ENCODE measurements around the gene IPCEF1. TPM values are rescaled to one million over a fixed set of nuclear protein-coding genes. Genes with fewer than 3 reads are reported as not detected.

IPCEF1 gene
- polyA plus RNA-seq, 2 of the 4 experiments (the other 2 are of a cell fraction): 0.01 TPM; not detected in 1

DNA sequence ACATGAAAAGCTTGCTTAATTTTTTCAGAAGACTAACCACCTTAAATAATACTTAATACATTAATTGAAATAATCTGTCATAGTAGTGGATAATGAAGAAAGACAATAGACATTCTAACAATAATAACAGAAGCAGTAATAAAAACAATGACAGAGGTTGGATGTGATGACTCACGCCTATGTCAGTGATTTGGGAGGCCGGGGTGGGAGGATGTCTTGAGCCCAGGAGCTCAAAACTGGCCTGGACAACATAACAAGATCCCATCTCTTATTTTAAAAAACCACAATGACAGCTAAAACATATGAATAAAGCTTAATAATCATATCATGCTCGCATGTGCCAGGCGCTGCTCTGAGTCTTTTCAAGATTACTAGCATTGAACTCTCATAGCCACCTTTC is 105.5 kb downstream of the IPCEF1 start:
- 40% methylated on average over 4 of the region's 4 CpGs for WGBS (ENCODE audit: missing lambda C conversion rate)
- CTCF ChIA-PET: interaction anchor here (0.8 kb wide), 1 partner anchor 10 kb away, joined by 3 read pairs; no protein-coding TSS in a partner anchor
- H3K9me3 ChIP-seq: 0 out of 3 replicates have a peak, but pooled peaks cover 2% of the 10 kb centered on the region
- POLR2A ChIA-PET: no interaction called here
- DNase-seq (ENCODE audit: low read depth in 1 of 2, low spot score in 1 of 2) (no peak), ATAC-seq (no peak), FAIRE-seq (no peak)
- no peaks in the 10 kb centered on the region for H3K4me1 ChIP-seq
- no peak overlapping the region for H3K4me3 ChIP-seq
- TF ChIP-seq ZC3H11A (IDR thresholded peaks at IDR 0.05) (no peak), HOXB5 (CRISPR knock-in tag; IDR thresholded peaks at IDR 0.05) (no peak), RCOR1 (IDR thresholded peaks at IDR 0.05; ENCODE audit: low read depth, low read length) (no peak), BHLHE40 (IDR thresholded peaks at IDR 0.05; ENCODE audit: low read depth, low read length) (no peak), CHD2 (IDR thresholded peaks at IDR 0.05; ENCODE audit: low read length, partially characterized antibody) (no peak), HDAC2 (IDR thresholded peaks at IDR 0.05) (no peak), FOSL2 (IDR thresholded peaks at IDR 0.05) (no peak), FOSL2 (CRISPR knock-in tag; IDR thresholded peaks at IDR 0.05) (no peak), HOXA7 (CRISPR knock-in tag; IDR thresholded peaks at IDR 0.05) (no peak), HEYL (CRISPR knock-in tag; IDR thresholded peaks at IDR 0.05) (no peak), SREBF2 (IDR thresholded peaks at IDR 0.05) (no peak), CEBPB (IDR thresholded peaks at IDR 0.05) (no peak), ZFP36 (IDR thresholded peaks at IDR 0.05; ENCODE audit: borderline replicate concordance, partially characterized antibody) (no peak), RFX5 (IDR thresholded peaks at IDR 0.05) (no peak), TFCP2L1 (CRISPR knock-in tag; IDR thresholded peaks at IDR 0.05) (no peak), PHF8 (IDR thresholded peaks at IDR 0.05; ENCODE audit: borderline replicate concordance, low read depth) (no peak)
- TF ChIP-seq, protein P1, sequence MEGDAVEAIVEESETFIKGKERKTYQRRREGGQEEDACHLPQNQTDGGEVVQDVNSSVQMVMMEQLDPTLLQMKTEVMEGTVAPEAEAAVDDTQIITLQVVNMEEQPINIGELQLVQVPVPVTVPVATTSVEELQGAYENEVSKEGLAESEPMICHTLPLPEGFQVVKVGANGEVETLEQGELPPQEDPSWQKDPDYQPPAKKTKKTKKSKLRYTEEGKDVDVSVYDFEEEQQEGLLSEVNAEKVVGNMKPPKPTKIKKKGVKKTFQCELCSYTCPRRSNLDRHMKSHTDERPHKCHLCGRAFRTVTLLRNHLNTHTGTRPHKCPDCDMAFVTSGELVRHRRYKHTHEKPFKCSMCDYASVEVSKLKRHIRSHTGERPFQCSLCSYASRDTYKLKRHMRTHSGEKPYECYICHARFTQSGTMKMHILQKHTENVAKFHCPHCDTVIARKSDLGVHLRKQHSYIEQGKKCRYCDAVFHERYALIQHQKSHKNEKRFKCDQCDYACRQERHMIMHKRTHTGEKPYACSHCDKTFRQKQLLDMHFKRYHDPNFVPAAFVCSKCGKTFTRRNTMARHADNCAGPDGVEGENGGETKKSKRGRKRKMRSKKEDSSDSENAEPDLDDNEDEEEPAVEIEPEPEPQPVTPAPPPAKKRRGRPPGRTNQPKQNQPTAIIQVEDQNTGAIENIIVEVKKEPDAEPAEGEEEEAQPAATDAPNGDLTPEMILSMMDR (IDR thresholded peaks at IDR 0.05): no peak
- H3K4me2 ChIP-seq: no peak overlapping the region
- no peak overlapping the region for H3K27ac ChIP-seq

DNA sequence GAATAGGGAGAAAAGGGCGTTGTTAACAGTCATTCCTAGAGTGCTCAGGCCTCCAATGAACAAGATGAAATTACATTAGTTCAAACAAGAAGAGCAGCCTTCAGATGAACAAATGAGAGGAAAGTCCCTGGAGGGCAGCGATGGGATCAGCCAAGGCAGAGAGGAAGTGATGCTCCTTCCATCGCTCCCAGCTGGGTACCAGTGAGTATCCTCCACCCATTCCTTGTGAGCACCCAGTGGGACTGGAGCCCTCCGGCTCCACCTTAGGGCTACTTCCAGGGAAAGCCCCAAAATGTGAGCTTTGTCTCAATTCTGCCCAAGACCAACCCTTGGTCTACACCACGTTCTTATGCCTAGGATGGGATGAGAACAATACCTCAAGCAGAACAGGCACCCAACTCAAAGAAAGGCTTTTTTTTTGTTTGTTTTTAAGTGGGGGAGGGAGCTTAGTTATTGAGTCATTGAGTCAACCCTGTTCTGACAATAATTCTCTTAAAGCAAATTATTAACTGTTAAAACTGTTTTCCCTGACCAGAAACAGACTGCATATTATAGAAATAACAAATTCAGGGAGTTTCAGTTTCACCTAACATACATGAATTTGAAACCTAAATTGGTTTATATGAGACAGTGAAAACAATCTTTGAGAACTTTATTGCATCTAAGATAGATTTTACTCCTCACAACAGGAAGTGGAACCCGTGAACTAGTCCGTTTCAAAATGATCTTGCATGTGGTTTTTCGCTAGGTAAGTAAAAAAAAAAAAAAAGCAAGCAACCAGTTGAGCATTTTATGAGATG is 106.9 kb downstream of the IPCEF1 start:
- DNase-seq (ENCODE audit: low read depth in 1 of 2, low spot score in 1 of 2) (no peak), FAIRE-seq (no peak), ATAC-seq (no peak)
- Histone ChIP-seq H3K4me3 (no peak overlapping the region), H3K4me2 (no peak overlapping the region), H3K9me3 (no peaks in the 10 kb centered on the region), H3K4me1 (no peaks in the 10 kb centered on the region), H3K27ac (no peak overlapping the region)
- ChIA-PET CTCF (no interaction called here), POLR2A (no interaction called here)
- WGBS (ENCODE audit: missing lambda C conversion rate): 57% methylated on average over 8 of the region's 8 CpGs
- TF ChIP-seq NR3C1 (IDR thresholded peaks at IDR 0.05) (no peak), TFCP2L1 (CRISPR knock-in tag; IDR thresholded peaks at IDR 0.05) (no peak), HOXB5 (CRISPR knock-in tag; IDR thresholded peaks at IDR 0.05) (no peak), EHMT2 (IDR thresholded peaks at IDR 0.05; ENCODE audit: low read depth) (no peak), BHLHE40 (IDR thresholded peaks at IDR 0.05; ENCODE audit: low read depth, low read length) (no peak), MAFK (IDR thresholded peaks at IDR 0.05; ENCODE audit: partially characterized antibody) (no peak), RARB (CRISPR knock-in tag; IDR thresholded peaks at IDR 0.05) (no peak), BCL3 (IDR thresholded peaks at IDR 0.05) (no peak), USF2 (IDR thresholded peaks at IDR 0.05) (no peak), RFX5 (IDR thresholded peaks at IDR 0.05) (no peak), HOXA7 (CRISPR knock-in tag; IDR thresholded peaks at IDR 0.05) (no peak), PHF8 (IDR thresholded peaks at IDR 0.05; ENCODE audit: borderline replicate concordance, low read depth) (no peak), SREBF2 (IDR thresholded peaks at IDR 0.05) (no peak), KDM1A (IDR thresholded peaks at IDR 0.05; ENCODE audit: low read depth) (no peak), HEYL (CRISPR knock-in tag; IDR thresholded peaks at IDR 0.05) (no peak)
